ENCODE measurements around the gene SCNN1A. TPM values are rescaled to one million over a fixed set of nuclear protein-coding genes. Genes with fewer than 3 reads are reported as not detected.

Gene SCNN1A
- total RNA-seq, 4 donors from 2014 or later: 88.9 to 266 (median 111) TPM

DNA sequence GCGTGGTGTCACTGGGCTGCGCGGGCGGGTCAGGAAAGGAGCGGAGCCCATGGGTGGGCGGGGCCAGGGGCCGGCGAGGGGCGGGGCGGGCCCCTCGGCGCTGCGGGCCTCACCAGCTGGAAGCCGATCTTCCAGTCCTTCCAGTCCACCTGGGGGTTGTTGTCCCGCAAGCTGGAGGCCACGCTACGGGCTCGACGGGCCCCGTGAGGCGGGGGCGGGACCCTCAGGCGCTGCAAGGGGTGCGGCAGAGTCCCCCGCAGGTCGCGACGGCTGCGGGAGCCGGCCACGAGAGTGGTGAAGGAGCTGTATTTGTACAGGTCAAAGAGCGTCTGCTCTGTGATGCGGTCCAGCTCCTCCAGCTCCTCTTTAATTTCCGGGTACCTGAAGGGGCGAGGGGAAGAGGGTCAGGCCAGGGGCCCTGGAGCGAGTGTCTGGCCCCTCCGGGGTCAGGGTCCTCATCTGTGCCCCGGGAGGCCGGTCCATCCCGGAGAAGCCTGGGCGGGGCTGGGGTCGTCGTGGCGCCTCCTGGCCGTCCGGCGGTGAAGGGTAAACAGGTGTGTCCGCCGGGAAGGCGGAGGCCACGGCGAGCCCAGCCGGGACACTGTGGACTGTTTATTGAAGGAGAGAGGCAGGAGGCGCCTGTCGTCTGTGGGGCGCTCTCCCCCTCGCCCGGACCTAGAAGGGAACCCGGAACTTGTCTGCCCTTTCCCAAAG, 11.9 kb downstream of the SCNN1A start:
- 10% methylated on average over 15 of the region's 59 CpGs; no CpG with 5 or more reads in 1 of the 2 donors for WGBS, 2 donors
- H3K27me3 ChIP-seq: no peaks in the 10 kb centered on the region
- intact Hi-C loops (cut with DNase I): no loop called here
- no peaks in the 10 kb centered on the region for H3K9me3 ChIP-seq
- no peak for DNase-seq
- H3K36me3 ChIP-seq: peaks cover 0 to 44% (median 0%) of the 10 kb centered on the region in 3 donors
- peak overlapping the region; percentile 37 to 76 (median 64) for H3K4me3 ChIP-seq
- peak overlapping the region; percentile 95 to 98 (median 96) for H3K27ac ChIP-seq
- peaks cover 14 to 78% (median 19%) of the 10 kb centered on the region in 3 donors for H3K4me1 ChIP-seq
- TF ChIP-seq, protein P1, sequence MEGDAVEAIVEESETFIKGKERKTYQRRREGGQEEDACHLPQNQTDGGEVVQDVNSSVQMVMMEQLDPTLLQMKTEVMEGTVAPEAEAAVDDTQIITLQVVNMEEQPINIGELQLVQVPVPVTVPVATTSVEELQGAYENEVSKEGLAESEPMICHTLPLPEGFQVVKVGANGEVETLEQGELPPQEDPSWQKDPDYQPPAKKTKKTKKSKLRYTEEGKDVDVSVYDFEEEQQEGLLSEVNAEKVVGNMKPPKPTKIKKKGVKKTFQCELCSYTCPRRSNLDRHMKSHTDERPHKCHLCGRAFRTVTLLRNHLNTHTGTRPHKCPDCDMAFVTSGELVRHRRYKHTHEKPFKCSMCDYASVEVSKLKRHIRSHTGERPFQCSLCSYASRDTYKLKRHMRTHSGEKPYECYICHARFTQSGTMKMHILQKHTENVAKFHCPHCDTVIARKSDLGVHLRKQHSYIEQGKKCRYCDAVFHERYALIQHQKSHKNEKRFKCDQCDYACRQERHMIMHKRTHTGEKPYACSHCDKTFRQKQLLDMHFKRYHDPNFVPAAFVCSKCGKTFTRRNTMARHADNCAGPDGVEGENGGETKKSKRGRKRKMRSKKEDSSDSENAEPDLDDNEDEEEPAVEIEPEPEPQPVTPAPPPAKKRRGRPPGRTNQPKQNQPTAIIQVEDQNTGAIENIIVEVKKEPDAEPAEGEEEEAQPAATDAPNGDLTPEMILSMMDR (IDR thresholded peaks at IDR 0.05): no peak
- peak in 3 of 4 donors; percentile 26 to 79 (median 65) for TF ChIP-seq POLR2A (IDR thresholded peaks at IDR 0.05)

DNA sequence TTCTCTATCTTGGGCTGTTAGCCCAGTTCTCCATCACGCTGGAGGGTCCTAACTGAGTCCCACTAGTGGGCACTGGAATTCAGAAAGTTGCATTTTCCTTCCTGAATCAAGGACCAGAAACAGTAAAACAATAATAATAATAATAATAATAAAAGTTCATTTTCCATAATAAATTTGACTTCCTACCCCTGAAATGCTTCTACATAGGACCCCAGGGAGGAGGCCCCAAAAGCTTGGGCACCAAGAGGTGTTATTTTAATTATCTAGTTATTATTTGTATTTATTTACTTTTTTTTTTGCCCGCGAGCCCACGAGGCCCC, 12.4 kb downstream of the SCNN1A start:
- DNase-seq: no peak
- 8 to 14% methylated on average over 3 to 4 of the region's 4 CpGs for WGBS, 2 donors
- no peaks in the 10 kb centered on the region for H3K27me3 ChIP-seq
- peak overlapping the region in 3 of 4 donors; percentile 61 to 76 (median 66) for H3K4me3 ChIP-seq
- TF ChIP-seq POLR2A (IDR thresholded peaks at IDR 0.05): no peak
- TF ChIP-seq, protein P1 (IDR thresholded peaks at IDR 0.05): no peak
- intact Hi-C loops (cut with DNase I): no loop called here
- H3K4me1 ChIP-seq: peaks cover 9 to 72% (median 19%) of the 10 kb centered on the region in 3 donors
- no peaks in the 10 kb centered on the region for H3K9me3 ChIP-seq
- peak overlapping the region; percentile 95 to 98 (median 96) for H3K27ac ChIP-seq
- peaks cover 0 to 49% (median 0%) of the 10 kb centered on the region in 3 donors for H3K36me3 ChIP-seq

DNA sequence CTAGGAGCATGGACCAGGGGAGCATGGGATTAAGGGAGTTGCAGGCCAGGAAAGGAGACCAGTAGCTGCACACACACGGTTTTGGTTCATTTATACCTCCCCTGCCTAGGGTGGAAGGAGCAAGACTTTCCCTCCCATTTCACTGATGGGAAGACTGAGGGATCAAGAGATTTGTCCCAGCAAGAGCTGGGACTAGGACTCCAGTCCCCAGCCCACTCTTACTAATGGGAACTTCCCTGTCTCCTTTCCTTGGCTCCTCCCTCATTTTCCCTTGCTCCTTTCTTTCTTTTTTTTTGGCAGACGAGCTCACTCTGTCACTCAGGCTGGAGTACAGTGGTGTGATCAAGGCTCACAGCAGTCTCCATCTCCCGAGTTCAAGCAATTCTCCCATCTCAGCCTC, 13.0 kb downstream of the SCNN1A start:
- H3K27ac ChIP-seq: peak overlapping the region; percentile 59 to 98 (median 81)
- H3K27me3 ChIP-seq: no peaks in the 10 kb centered on the region
- TF ChIP-seq, protein P1 (IDR thresholded peaks at IDR 0.05): no peak
- no peak for TF ChIP-seq POLR2A (IDR thresholded peaks at IDR 0.05)
- no peak overlapping the region for H3K4me3 ChIP-seq
- 57 to 66% methylated on average over 3 of the region's 3 CpGs for WGBS, 2 donors
- DNase-seq: no peak
- intact Hi-C loops (cut with DNase I): no loop called here
- H3K4me1 ChIP-seq: peaks cover 9 to 67% (median 19%) of the 10 kb centered on the region in 3 donors
- H3K9me3 ChIP-seq: no peaks in the 10 kb centered on the region
- peaks cover 0 to 54% (median 0%) of the 10 kb centered on the region in 3 donors for H3K36me3 ChIP-seq

DNA sequence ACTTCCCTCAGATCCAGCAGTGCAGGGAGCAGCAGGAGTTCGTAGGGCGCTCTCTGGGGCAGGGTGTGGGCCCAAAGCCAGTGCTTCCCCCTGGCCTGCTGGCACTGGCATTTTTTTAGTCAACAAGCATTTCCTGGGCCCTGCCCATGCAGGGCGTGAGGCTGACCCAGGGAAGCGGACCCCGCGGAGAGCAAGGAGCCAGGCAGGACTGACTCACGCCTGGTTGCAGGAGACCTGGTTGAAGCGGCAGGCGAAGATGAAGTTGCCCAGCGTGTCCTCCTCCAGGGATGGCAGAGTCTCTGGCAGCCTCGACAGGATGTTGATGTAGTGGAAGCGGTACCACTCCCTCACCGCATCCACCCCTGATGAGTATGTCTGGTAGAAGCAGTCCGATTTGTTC, 13.5 kb downstream of the SCNN1A start:
- DNase-seq: no peak
- H3K27ac ChIP-seq: peak overlapping the region; percentile 59 to 98 (median 81)
- intact Hi-C loops (cut with DNase I): no loop called here
- no peaks in the 10 kb centered on the region for H3K9me3 ChIP-seq
- no peak for TF ChIP-seq POLR2A (IDR thresholded peaks at IDR 0.05)
- TF ChIP-seq, protein P1 (IDR thresholded peaks at IDR 0.05): no peak
- WGBS, 2 donors: 79 to 80% methylated on average over 2 to 3 of the region's 14 CpGs
- no peak overlapping the region for H3K4me3 ChIP-seq
- H3K36me3 ChIP-seq: peaks cover 0 to 60% (median 0%) of the 10 kb centered on the region in 3 donors
- no peaks in the 10 kb centered on the region for H3K27me3 ChIP-seq
- H3K4me1 ChIP-seq: peaks cover 9 to 62% (median 17%) of the 10 kb centered on the region in 3 donors
